Caco-2 (cell line): ENCODE results near the gene RBM20. TPM values are rescaled to one million over a fixed set of nuclear protein-coding genes. Genes with fewer than 3 reads are reported as not detected.

Experiments used
- BruUV-seq: library from RNA; stranded (reverse); fragments of 400-500 nt; replicated peaks from 2 replicates; lab custom pipeline; 2021; lab: Mats Ljungman, UMichigan
- CTCF ChIA-PET: fragments of 300-600 bp; sonication (Branson Sonifier 250); formaldehyde crosslinking; loops from one replicate; lab custom pipeline; 2022; ENCODE audit warnings: antibody characterized with exemption; lab: Charles Lee
- POLR2A ChIA-PET: fragments of 300-600 bp; sonication (Branson Sonifier 250); formaldehyde crosslinking; loops from one replicate; lab custom pipeline; 2022; ENCODE audit warnings: antibody characterized with exemption; lab: Charles Lee
- DNase-seq, 2 experiments: peaks; one replicate each; pipeline versions ENCODE4 v3.0.0 to v3.0.0-alpha.2; 2020 to 2022
- H3K27me3 ChIP-seq: replicated peaks from 2 replicates; pipeline ENCODE4 v1.6.0; 2011; ENCODE audit warnings: low read length; ENCODE audit not compliant: control insufficient read depth, insufficient read depth
- H3K36me3 ChIP-seq: 2 replicates; pipeline ENCODE4 v1.5.1; 2011; ENCODE audit warnings: low read length; ENCODE audit not compliant: control insufficient read depth, insufficient read depth
- H3K4me1 ChIP-seq: fragments of 250-450 bp; sonication (Bioruptor Pico); 2 replicates; pipeline ENCODE4 v1.5.1; 2020; ENCODE audit warnings: mild to moderate bottlenecking
- H3K4me3 ChIP-seq: 2 replicates; pipeline ENCODE4 v1.5.1; 2011; ENCODE audit warnings: low read depth, mild to moderate bottlenecking, control low read depth, low read length
- H3K9me3 ChIP-seq: fragments of 250-450 bp; sonication (Bioruptor Pico); 2 replicates; pipeline ENCODE4 v1.5.1; 2020; ENCODE audit warnings: mild to moderate bottlenecking, moderate library complexity
- H3K27ac Mint-ChIP-seq: one replicate; pipeline ENCODE4 v1.8.0; 2022; ENCODE audit warnings: mixed read lengths; ENCODE audit not compliant: unreplicated experiment
- H3K27me3 Mint-ChIP-seq: one replicate; pipeline ENCODE4 v1.8.0; 2022; ENCODE audit warnings: mixed read lengths; ENCODE audit not compliant: insufficient read depth, unreplicated experiment
- H3K36me3 Mint-ChIP-seq: one replicate; pipeline ENCODE4 v1.8.0; 2022; ENCODE audit warnings: mild to moderate bottlenecking, mixed read lengths; ENCODE audit not compliant: insufficient read depth, unreplicated experiment
- H3K4me1 Mint-ChIP-seq: one replicate; pipeline ENCODE4 v1.8.0; 2022; ENCODE audit warnings: low read depth, mixed read lengths; ENCODE audit not compliant: unreplicated experiment
- H3K4me3 Mint-ChIP-seq: one replicate; pipeline ENCODE4 v1.8.0; 2022; ENCODE audit warnings: mild to moderate bottlenecking, moderate library complexity, mixed read lengths; ENCODE audit not compliant: unreplicated experiment
- H3K9me3 Mint-ChIP-seq: one replicate; pipeline ENCODE4 v1.8.0; 2022; ENCODE audit warnings: mixed read lengths; ENCODE audit not compliant: unreplicated experiment
- intact Hi-C: fragments of 100-400 bp; cut with micrococcal nuclease; formaldehyde crosslinking; loops from one replicate; pipeline ENCODE4 v1.10.0; 2022; ENCODE audit not compliant: unreplicated experiment
- total RNA-seq: library from RNA; stranded (reverse); gene quantifications from 2 replicates; pipeline ENCODE4 v1.2.3, GENCODE V29; 2022
- TF ChIP-seq, protein P1 (sequence below), 2 experiments: fragments of 200-600 bp in 1 of 2; IDR thresholded peaks; 1 replicate in 1 of 2; 2 replicates in 1 of 2; pipeline versions ENCODE4 v1.5.1 to v1.8.0; 2011 to 2022; ENCODE audit warnings: antibody characterized with exemption in 1 of 2, control low read depth in 1 of 2, inconsistent platforms in 1 of 2, low read depth in 1 of 2, low read length in 1 of 2, mild to moderate bottlenecking in 1 of 2, moderate library complexity in 1 of 2; ENCODE audit not compliant: insufficient read depth in 1 of 2, severe bottlenecking in 1 of 2, unreplicated experiment in 1 of 2

RBM20 gene
- total RNA-seq, 1 experiment from 2014 or later = 0.36 TPM

DNA sequence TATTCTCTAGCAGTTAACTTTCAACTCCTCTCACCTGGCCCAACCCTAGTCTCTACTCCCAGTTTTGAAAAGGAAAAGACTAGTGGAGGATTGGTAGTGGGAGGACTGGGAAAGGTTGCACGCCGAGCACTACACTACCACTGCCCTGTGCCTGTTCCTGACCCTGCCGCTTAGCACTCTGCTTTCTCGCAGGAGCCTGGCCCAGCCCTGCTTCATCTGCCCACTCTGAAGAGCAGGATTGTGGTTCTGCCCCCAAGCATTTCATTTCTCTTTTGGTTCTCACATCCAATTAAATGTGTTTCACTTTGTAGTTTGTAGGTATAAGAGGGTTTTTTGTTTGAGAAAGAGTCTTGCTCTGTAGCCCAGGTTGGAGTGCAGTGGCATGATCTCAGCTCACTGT is 31.5 kb upstream of the RBM20 start:
- intact Hi-C loops = loop anchor here (5.0 kb wide), 2 partner anchors 180 to 280 kb away; no protein-coding TSS in a partner anchor
- no peak overlapping the region for H3K4me3 Mint-ChIP-seq
- no peaks in the 10 kb centered on the region for H3K27me3 Mint-ChIP-seq
- DNase-seq = no peak
- H3K4me3 ChIP-seq = no peak overlapping the region
- H3K9me3 ChIP-seq = no peaks in the 10 kb centered on the region
- ChIA-PET POLR2A (no interaction called here), CTCF (no interaction called here)
- no peaks in the 10 kb centered on the region for H3K9me3 Mint-ChIP-seq
- no peaks in the 10 kb centered on the region for H3K27me3 ChIP-seq
- H3K4me1 Mint-ChIP-seq = peaks cover 6% of the 10 kb centered on the region
- H3K27ac Mint-ChIP-seq = no peak overlapping the region
- peaks cover 6% of the 10 kb centered on the region; the same call in 1 of the 2 replicates for H3K4me1 ChIP-seq
- TF ChIP-seq, protein P1, sequence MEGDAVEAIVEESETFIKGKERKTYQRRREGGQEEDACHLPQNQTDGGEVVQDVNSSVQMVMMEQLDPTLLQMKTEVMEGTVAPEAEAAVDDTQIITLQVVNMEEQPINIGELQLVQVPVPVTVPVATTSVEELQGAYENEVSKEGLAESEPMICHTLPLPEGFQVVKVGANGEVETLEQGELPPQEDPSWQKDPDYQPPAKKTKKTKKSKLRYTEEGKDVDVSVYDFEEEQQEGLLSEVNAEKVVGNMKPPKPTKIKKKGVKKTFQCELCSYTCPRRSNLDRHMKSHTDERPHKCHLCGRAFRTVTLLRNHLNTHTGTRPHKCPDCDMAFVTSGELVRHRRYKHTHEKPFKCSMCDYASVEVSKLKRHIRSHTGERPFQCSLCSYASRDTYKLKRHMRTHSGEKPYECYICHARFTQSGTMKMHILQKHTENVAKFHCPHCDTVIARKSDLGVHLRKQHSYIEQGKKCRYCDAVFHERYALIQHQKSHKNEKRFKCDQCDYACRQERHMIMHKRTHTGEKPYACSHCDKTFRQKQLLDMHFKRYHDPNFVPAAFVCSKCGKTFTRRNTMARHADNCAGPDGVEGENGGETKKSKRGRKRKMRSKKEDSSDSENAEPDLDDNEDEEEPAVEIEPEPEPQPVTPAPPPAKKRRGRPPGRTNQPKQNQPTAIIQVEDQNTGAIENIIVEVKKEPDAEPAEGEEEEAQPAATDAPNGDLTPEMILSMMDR (IDR thresholded peaks at IDR 0.05; ENCODE audit: insufficient read depth in 1 of 2, low read depth in 1 of 2, low read length in 1 of 2, severe bottlenecking in 1 of 2, unreplicated experiment in 1 of 2) = no peak
- H3K36me3 ChIP-seq = no peaks in the 10 kb centered on the region
- H3K36me3 Mint-ChIP-seq = peaks cover 5% of the 10 kb centered on the region
- BruUV-seq = no TSS peak

DNA sequence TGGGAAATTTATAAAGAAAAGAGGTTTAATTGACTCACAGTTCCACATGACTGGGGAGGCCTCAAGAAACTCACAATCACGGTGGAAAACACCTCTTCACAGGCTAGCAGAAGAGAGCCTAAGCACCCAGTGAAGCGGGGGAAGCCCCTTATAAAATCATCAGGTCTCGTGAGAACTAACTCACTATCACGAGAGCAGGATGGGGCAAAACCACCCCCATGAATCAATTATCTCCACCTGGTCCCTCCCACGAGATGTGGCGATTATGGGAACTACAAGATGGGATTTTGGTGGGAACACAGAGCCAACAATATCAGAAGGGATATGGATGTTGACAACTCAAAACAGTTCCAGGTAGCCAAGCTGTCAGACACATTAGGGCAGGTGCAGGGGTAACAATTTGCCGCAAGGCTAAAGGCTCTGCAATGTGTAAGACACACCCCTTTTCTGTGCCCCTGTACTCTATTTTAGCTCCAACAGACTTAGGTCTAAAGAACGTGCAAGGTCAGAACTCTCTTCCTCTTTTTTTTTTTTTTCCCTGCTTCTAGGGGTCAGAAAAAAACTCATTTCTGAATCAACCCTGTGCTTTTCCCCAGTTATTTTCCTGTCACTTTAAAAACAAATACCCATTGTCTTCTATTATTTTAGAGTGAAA is 30.7 kb upstream of the RBM20 start:
- intact Hi-C loops = loop anchor here (5.0 kb wide), 2 partner anchors 179 to 279 kb away; no protein-coding TSS in a partner anchor
- no peaks in the 10 kb centered on the region for H3K9me3 ChIP-seq
- peaks cover 6% of the 10 kb centered on the region; the same call in 1 of the 2 replicates for H3K4me1 ChIP-seq
- peaks cover 5% of the 10 kb centered on the region for H3K36me3 Mint-ChIP-seq
- no peaks in the 10 kb centered on the region for H3K9me3 Mint-ChIP-seq
- TF ChIP-seq, protein P1 (IDR thresholded peaks at IDR 0.05; ENCODE audit: insufficient read depth in 1 of 2, low read depth in 1 of 2, low read length in 1 of 2, severe bottlenecking in 1 of 2, unreplicated experiment in 1 of 2) = no peak
- ChIA-PET POLR2A (no interaction called here), CTCF (no interaction called here)
- DNase-seq = no peak
- no peaks in the 10 kb centered on the region for H3K36me3 ChIP-seq
- peaks cover 6% of the 10 kb centered on the region for H3K4me1 Mint-ChIP-seq
- no TSS peak for BruUV-seq
- no peak overlapping the region for H3K4me3 Mint-ChIP-seq
- H3K27me3 ChIP-seq = no peaks in the 10 kb centered on the region
- no peak overlapping the region for H3K27ac Mint-ChIP-seq
- no peak overlapping the region for H3K4me3 ChIP-seq
- H3K27me3 Mint-ChIP-seq = no peaks in the 10 kb centered on the region

DNA sequence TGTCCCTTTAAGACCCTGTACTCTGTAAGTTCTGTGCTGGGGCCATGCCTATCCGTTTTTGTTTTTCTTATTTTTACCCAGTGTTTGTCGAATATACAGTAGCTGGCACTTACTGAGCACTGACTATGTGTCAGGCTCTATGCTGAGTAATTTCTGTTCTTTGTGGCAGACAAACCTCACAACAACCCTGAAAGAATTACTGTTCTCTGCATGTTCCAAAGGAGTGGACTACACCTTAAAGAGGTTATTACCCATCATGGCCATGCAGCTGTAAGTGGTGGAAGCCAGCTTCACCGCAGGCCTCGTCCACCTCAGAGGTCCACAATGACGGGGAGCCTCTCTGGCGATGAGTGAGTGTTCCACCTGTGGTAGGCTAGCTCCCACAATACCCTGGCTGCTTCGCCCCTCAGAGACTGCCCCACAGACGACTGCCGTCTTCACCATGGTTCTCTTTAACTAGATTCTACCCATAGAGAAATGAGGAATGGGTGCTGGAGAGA is 30.1 kb upstream of the RBM20 start:
- H3K9me3 ChIP-seq = no peaks in the 10 kb centered on the region
- TF ChIP-seq, protein P1 (IDR thresholded peaks at IDR 0.05; ENCODE audit: insufficient read depth in 1 of 2, low read depth in 1 of 2, low read length in 1 of 2, severe bottlenecking in 1 of 2, unreplicated experiment in 1 of 2) = no peak
- Mint-ChIP-seq H3K36me3 (peaks cover 5% of the 10 kb centered on the region), H3K27me3 (no peaks in the 10 kb centered on the region), H3K27ac (no peak overlapping the region), H3K4me1 (peaks cover 6% of the 10 kb centered on the region), H3K4me3 (no peak overlapping the region), H3K9me3 (no peaks in the 10 kb centered on the region)
- H3K4me3 ChIP-seq = no peak overlapping the region
- no TSS peak for BruUV-seq
- ChIA-PET CTCF (no interaction called here), POLR2A (no interaction called here)
- H3K4me1 ChIP-seq = peaks cover 6% of the 10 kb centered on the region; the same call in 1 of the 2 replicates
- H3K36me3 ChIP-seq = no peaks in the 10 kb centered on the region
- DNase-seq = no peak
- H3K27me3 ChIP-seq = no peaks in the 10 kb centered on the region
- intact Hi-C loops = loop anchor here (5.0 kb wide), 2 partner anchors 178 to 278 kb away; no protein-coding TSS in a partner anchor
